ENCODE results near the gene CENPVL1.

- TF ChIP-seq BACH1 (IDR thresholded peaks at IDR 0.05; ENCODE audit: borderline replicate concordance) = no peak
- no peak for TF ChIP-seq TCF3 (IDR thresholded peaks at IDR 0.05; ENCODE audit: borderline replicate concordance, insufficient read depth, low read depth, low read length)
- TF ChIP-seq POLR2A (IDR thresholded peaks at IDR 0.05; ENCODE audit: low read depth, low read length) = no peak
- no peak for TF ChIP-seq ZSCAN29 (IDR thresholded peaks at IDR 0.05)
- TF ChIP-seq JUND (IDR thresholded peaks at IDR 0.05; ENCODE audit: low read depth, low read length) = no peak
- TF ChIP-seq TARDBP (IDR thresholded peaks at IDR 0.05; ENCODE audit: borderline replicate concordance) = no peak
Measured at GRCh38 chrX:51742586-51742985, 32.3 kb downstream of the CENPVL1 start.
